ENCODE results near the gene POM121L2. TPM values are rescaled to one million over a fixed set of nuclear protein-coding genes. Genes with fewer than 3 reads are reported as not detected.

Gene POM121L2
- total and polyA plus RNA-seq, 9 of the 15 experiments (the other 6 are each of a cell fraction or from before 2014, with no cell fraction given) = 0.23 to 0.45 TPM; not detected in 7

DNA sequence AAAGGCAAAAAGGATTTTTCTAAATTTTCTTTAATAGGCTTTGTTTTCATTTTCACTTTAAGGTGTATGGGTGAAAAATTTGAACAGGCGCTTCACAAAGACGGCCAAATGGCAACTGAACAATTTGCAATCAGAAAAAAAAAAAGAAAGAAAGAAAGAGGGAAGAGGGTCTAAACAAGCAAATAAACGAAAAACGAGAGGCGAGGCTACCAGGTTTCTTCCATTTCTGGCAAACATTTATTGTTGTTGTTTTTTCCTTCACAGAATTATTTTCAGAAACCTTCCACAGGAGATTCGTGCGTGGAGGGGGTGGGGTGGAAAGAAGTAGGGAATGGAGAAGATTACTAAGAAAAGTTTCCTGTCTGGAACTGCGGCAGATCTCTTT lies 24.3 kb downstream of the POM121L2 start (continued):
- TF ChIP-seq LARP7 (IDR thresholded peaks at IDR 0.05) (0 out of 2 replicates have a peak, but pooled peaks have one; percentile 24), E2F3 (CRISPR knock-in tag; IDR thresholded peaks at IDR 0.05) (no peak), TAF7 (tag; IDR thresholded peaks at IDR 0.05) (no peak), LCOR (CRISPR knock-in tag; IDR thresholded peaks at IDR 0.05) (no peak), RBBP5 (IDR thresholded peaks at IDR 0.05; ENCODE audit: borderline replicate concordance, insufficient read depth, low read length, poor library complexity, severe bottlenecking) (no peak), ZNF24 (IDR thresholded peaks at IDR 0.05) (peak; percentile 5; the same call in 1 of the 2 replicates), MTA1 (IDR thresholded peaks at IDR 0.05; ENCODE audit: borderline replicate concordance) (0 out of 2 replicates have a peak, but pooled peaks have one; percentile 23), SIX5 (IDR thresholded peaks at IDR 0.05; ENCODE audit: borderline replicate concordance in 1 of 2, insufficient read depth in 1 of 2, low read depth in 1 of 2, low read length in 2 of 2) (no peak), GATAD2A (IDR thresholded peaks at IDR 0.05) (peak; percentile 76; the same call in 1 of the 2 replicates), KLF13 (tag; IDR thresholded peaks at IDR 0.05; ENCODE audit: borderline replicate concordance, low read depth) (no peak), MEIS2 (IDR thresholded peaks at IDR 0.05; ENCODE audit: partially characterized antibody) (no peak), ELF2 (CRISPR knock-in tag; IDR thresholded peaks at IDR 0.05) (no peak), ZKSCAN3 (CRISPR knock-in tag; IDR thresholded peaks at IDR 0.05) (no peak)
- TF ChIP-seq, protein P1, sequence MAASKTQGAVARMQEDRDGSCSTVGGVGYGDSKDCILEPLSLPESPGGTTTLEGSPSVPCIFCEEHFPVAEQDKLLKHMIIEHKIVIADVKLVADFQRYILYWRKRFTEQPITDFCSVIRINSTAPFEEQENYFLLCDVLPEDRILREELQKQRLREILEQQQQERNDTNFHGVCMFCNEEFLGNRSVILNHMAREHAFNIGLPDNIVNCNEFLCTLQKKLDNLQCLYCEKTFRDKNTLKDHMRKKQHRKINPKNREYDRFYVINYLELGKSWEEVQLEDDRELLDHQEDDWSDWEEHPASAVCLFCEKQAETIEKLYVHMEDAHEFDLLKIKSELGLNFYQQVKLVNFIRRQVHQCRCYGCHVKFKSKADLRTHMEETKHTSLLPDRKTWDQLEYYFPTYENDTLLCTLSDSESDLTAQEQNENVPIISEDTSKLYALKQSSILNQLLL (CRISPR knock-in tag; IDR thresholded peaks at IDR 0.05; ENCODE audit: borderline replicate concordance) = no peak
- TF ChIP-seq, protein P2, sequence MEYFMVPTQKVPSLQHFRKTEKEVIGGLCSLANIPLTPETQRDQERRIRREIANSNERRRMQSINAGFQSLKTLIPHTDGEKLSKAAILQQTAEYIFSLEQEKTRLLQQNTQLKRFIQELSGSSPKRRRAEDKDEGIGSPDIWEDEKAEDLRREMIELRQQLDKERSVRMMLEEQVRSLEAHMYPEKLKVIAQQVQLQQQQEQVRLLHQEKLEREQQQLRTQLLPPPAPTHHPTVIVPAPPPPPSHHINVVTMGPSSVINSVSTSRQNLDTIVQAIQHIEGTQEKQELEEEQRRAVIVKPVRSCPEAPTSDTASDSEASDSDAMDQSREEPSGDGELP (CRISPR knock-in tag; IDR thresholded peaks at IDR 0.05; ENCODE audit: borderline replicate concordance) = no peak
- TF ChIP-seq, protein P3, sequence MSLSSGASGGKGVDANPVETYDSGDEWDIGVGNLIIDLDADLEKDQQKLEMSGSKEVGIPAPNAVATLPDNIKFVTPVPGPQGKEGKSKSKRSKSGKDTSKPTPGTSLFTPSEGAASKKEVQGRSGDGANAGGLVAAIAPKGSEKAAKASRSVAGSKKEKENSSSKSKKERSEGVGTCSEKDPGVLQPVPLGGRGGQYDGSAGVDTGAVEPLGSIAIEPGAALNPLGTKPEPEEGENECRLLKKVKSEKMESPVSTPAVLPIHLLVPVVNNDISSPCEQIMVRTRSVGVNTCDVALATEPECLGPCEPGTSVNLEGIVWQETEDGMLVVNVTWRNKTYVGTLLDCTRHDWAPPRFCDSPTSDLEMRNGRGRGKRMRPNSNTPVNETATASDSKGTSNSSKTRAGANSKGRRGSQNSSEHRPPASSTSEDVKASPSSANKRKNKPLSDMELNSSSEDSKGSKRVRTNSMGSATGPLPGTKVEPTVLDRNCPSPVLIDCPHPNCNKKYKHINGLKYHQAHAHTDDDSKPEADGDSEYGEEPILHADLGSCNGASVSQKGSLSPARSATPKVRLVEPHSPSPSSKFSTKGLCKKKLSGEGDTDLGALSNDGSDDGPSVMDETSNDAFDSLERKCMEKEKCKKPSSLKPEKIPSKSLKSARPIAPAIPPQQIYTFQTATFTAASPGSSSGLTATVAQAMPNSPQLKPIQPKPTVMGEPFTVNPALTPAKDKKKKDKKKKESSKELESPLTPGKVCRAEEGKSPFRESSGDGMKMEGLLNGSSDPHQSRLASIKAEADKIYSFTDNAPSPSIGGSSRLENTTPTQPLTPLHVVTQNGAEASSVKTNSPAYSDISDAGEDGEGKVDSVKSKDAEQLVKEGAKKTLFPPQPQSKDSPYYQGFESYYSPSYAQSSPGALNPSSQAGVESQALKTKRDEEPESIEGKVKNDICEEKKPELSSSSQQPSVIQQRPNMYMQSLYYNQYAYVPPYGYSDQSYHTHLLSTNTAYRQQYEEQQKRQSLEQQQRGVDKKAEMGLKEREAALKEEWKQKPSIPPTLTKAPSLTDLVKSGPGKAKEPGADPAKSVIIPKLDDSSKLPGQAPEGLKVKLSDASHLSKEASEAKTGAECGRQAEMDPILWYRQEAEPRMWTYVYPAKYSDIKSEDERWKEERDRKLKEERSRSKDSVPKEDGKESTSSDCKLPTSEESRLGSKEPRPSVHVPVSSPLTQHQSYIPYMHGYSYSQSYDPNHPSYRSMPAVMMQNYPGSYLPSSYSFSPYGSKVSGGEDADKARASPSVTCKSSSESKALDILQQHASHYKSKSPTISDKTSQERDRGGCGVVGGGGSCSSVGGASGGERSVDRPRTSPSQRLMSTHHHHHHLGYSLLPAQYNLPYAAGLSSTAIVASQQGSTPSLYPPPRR (CRISPR knock-in tag; IDR thresholded peaks at IDR 0.05; ENCODE audit: borderline replicate concordance) = no peak
- TF ChIP-seq, protein P4, sequence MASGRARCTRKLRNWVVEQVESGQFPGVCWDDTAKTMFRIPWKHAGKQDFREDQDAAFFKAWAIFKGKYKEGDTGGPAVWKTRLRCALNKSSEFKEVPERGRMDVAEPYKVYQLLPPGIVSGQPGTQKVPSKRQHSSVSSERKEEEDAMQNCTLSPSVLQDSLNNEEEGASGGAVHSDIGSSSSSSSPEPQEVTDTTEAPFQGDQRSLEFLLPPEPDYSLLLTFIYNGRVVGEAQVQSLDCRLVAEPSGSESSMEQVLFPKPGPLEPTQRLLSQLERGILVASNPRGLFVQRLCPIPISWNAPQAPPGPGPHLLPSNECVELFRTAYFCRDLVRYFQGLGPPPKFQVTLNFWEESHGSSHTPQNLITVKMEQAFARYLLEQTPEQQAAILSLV (tag; IDR thresholded peaks at IDR 0.05) = no peak
- TF ChIP-seq, protein P5, sequence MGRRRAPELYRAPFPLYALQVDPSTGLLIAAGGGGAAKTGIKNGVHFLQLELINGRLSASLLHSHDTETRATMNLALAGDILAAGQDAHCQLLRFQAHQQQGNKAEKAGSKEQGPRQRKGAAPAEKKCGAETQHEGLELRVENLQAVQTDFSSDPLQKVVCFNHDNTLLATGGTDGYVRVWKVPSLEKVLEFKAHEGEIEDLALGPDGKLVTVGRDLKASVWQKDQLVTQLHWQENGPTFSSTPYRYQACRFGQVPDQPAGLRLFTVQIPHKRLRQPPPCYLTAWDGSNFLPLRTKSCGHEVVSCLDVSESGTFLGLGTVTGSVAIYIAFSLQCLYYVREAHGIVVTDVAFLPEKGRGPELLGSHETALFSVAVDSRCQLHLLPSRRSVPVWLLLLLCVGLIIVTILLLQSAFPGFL (CRISPR knock-in tag; IDR thresholded peaks at IDR 0.05) = no peak
- TF ChIP-seq, protein P6, sequence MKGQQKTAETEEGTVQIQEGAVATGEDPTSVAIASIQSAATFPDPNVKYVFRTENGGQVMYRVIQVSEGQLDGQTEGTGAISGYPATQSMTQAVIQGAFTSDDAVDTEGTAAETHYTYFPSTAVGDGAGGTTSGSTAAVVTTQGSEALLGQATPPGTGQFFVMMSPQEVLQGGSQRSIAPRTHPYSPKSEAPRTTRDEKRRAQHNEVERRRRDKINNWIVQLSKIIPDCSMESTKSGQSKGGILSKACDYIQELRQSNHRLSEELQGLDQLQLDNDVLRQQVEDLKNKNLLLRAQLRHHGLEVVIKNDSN (CRISPR knock-in tag; IDR thresholded peaks at IDR 0.05) = no peak
